ENCODE data around the gene GRK6. TPM values are rescaled to one million over a fixed set of nuclear protein-coding genes. Genes with fewer than 3 reads are reported as not detected.

GRK6 gene
- total RNA-seq, 2 donors from 2014 or later, result 9.9 to 14.1 TPM

GRCh38 chr5:177467436-177467835 is 41.0 kb downstream of the GRK6 start:
- TF ChIP-seq, protein P1, sequence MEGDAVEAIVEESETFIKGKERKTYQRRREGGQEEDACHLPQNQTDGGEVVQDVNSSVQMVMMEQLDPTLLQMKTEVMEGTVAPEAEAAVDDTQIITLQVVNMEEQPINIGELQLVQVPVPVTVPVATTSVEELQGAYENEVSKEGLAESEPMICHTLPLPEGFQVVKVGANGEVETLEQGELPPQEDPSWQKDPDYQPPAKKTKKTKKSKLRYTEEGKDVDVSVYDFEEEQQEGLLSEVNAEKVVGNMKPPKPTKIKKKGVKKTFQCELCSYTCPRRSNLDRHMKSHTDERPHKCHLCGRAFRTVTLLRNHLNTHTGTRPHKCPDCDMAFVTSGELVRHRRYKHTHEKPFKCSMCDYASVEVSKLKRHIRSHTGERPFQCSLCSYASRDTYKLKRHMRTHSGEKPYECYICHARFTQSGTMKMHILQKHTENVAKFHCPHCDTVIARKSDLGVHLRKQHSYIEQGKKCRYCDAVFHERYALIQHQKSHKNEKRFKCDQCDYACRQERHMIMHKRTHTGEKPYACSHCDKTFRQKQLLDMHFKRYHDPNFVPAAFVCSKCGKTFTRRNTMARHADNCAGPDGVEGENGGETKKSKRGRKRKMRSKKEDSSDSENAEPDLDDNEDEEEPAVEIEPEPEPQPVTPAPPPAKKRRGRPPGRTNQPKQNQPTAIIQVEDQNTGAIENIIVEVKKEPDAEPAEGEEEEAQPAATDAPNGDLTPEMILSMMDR (IDR thresholded peaks at IDR 0.05), result no peak
- Histone ChIP-seq H3K4me3 (no peak overlapping the region), H3K36me3 (peaks cover 22% of the 10 kb centered on the region), H3K27me3 (no peaks in the 10 kb centered on the region), H3K27ac (no peak overlapping the region), H3K4me1 (peaks cover 0 to 39% of the 10 kb centered on the region in 2 donors), H3K9me3 (no peaks in the 10 kb centered on the region)
- no peak for DNase-seq (ENCODE audit: low spot score)

DNA sequence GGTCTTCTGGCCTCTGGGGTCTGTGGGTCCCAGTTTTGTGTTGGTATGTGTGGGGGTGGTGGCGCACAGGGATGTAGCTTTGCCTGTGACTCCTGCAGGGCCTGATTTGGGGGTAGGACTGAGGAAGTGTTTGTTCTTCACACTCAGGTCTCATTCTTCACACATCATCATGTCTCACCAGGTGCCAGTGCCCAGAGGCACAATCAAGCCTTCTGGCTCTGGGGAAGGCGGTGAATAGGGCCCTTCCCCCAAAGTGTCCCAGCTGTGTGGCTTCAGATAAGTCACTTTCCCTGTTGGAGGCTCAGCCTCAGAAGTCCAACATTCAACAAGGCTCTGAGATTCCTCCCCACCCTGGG is 41.8 kb downstream of the GRK6 start:
- peaks cover 22% of the 10 kb centered on the region for H3K36me3 ChIP-seq
- no peak for DNase-seq (ENCODE audit: low spot score)
- TF ChIP-seq, protein P1 (IDR thresholded peaks at IDR 0.05), result no peak
- peak overlapping the region in 1 of 2 donors; percentile 84 for H3K27ac ChIP-seq
- H3K4me1 ChIP-seq, result peaks cover 0 to 40% of the 10 kb centered on the region in 2 donors
- H3K9me3 ChIP-seq, result no peaks in the 10 kb centered on the region
- H3K4me3 ChIP-seq, result no peak overlapping the region
- H3K27me3 ChIP-seq, result no peaks in the 10 kb centered on the region

- H3K4me3 ChIP-seq, result no peak overlapping the region
- TF ChIP-seq, protein P1 (IDR thresholded peaks at IDR 0.05), result no peak
- no peaks in the 10 kb centered on the region for H3K27me3 ChIP-seq
- H3K27ac ChIP-seq, result peak overlapping the region; percentile 78 to 84
- H3K9me3 ChIP-seq, result no peaks in the 10 kb centered on the region
- peaks cover 22% of the 10 kb centered on the region for H3K36me3 ChIP-seq
- H3K4me1 ChIP-seq, result peaks cover 0 to 45% of the 10 kb centered on the region in 2 donors
- DNase-seq (ENCODE audit: low spot score), result peak; percentile 79
Observed at GRCh38 chr5:177468685-177469628, 42.5 kb downstream of the GRK6 start.

DNA sequence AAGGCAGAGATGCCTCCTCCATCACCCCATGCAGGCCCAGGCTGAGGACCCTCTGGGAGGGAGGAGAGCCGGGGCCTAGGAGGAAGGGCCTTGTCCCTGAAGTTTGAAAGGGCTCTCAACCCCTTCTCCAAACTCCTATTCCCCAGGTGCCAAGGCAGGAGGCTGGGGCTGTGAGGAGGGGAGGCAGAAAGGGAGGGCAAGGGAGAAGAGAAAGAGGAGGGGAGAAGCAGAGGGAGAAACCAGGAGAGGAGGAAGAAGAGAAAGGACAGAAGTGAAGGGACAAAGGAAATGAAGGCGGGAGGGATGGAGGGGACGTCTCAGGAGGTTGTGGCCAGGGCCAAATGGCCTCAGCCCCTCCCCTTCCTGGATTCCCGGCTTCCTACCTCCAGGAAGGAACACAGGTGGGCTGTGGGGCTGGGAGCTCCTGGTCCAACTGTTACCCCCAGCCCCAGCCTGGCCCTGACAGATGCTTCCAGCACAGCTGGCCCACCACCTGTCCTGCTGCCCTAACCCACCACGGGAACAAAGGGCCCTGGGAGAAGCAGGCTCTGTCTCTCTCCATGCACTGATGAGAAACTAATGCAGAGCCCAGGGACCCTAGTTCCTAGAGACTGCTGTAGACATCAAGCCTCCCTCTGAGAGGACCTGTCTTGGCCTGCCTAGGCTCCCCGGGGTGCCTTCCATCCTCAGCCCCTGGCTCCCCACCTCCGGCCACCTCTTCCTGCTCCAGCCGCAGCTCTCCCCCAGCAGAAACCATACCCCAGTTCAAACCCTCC is 43.5 kb downstream of the GRK6 start:
- Histone ChIP-seq H3K36me3 (peaks cover 22% of the 10 kb centered on the region), H3K9me3 (no peaks in the 10 kb centered on the region), H3K4me3 (no peak overlapping the region), H3K27me3 (peaks cover 0 to under 1% of the 10 kb centered on the region in 2 donors), H3K4me1 (peaks cover 0 to 54% of the 10 kb centered on the region in 2 donors), H3K27ac (peak overlapping the region; percentile 78 to 84)
- no peak for DNase-seq (ENCODE audit: low spot score)
- TF ChIP-seq, protein P1 (IDR thresholded peaks at IDR 0.05), result no peak

DNA sequence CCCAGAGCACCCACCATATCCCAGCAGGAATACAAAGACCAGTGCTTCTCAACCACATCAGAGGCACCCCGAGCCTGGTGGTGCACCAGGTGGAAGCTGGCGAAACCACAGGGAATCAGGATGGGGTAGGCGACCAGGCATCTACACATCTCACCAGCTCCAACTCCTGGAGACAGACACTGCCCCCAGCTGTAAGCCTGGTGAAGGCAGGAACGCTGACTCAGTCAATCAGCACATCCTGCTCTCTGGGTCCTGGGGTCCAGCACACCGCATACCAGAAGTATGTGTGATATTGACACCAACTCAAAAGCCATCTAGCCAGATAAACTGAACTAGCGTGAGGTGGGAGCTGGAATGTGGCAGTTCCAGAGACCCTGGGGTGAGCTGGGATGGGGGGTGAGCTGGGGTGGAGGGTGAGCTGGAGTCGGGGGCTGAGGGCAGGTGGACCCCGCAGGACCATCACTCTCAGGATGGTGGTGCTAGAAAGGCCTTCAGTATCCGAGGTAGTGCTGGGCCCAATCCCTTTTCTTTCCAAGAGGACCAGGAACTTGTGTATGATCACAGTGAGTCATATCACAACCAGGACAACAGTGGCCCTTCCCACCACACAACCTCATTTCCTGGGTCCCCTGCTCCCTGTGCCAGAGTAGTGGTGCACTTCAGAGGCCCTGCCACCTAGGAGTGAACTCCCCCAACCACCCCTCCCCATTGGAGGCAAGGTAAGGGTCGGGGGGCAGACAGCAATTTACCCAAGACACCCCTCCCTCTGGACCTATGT is 44.5 kb downstream of the GRK6 start:
- H3K36me3 ChIP-seq, result peaks cover 22% of the 10 kb centered on the region
- peak overlapping the region in 1 of 2 donors; percentile 75 for H3K4me3 ChIP-seq
- no peak for DNase-seq (ENCODE audit: low spot score)
- H3K27ac ChIP-seq, result peak overlapping the region; percentile 78 to 84
- TF ChIP-seq, protein P1 (IDR thresholded peaks at IDR 0.05), result no peak
- H3K4me1 ChIP-seq, result peaks cover 0 to 54% of the 10 kb centered on the region in 2 donors
- no peaks in the 10 kb centered on the region for H3K9me3 ChIP-seq
- peaks cover 0 to 5% of the 10 kb centered on the region in 2 donors for H3K27me3 ChIP-seq

Measured in right atrium auricular region (tissue), 2 donors.